ENCODE results near the gene PODN.

The PODN gene

GRCh38 chr1:53112271-53112774, 50.3 kb downstream of the PODN start:
- TF ChIP-seq CTCF (IDR thresholded peaks at IDR 0.05): no peak
- H3K36me3 ChIP-seq (ENCODE audit: control insufficient read depth, insufficient read depth, low read length): no peaks in the 10 kb centered on the region

GRCh38 chr1:53112861-53113260, 50.8 kb downstream of the PODN start:
- Histone ChIP-seq H3K79me2 (no peaks in the 10 kb centered on the region), H3K4me3 (ENCODE audit: low read depth, low read length) (no peak overlapping the region), H3K36me3 (ENCODE audit: control insufficient read depth, insufficient read depth, low read length) (no peaks in the 10 kb centered on the region), H3K27ac (no peak overlapping the region), H3K9me3 (ENCODE audit: control insufficient read depth, low read length) (no peaks in the 10 kb centered on the region), H3K4me1 (no peaks in the 10 kb centered on the region), H2AFZ (no peak overlapping the region), H3K4me2 (ENCODE audit: low read length) (no peak overlapping the region), H3K9ac (no peak overlapping the region), H3K27me3 (ENCODE audit: control insufficient read depth, insufficient read depth, low read length) (no peaks in the 10 kb centered on the region)
- TF ChIP-seq CTCF (IDR thresholded peaks at IDR 0.05): no peak

More at GRCh38 chr1:53112271-53112774, 50.3 kb downstream of the PODN start:
- H3K79me2 ChIP-seq: no peaks in the 10 kb centered on the region
- no peak overlapping the region for H3K4me2 ChIP-seq (ENCODE audit: low read length)
- no peaks in the 10 kb centered on the region for H3K9me3 ChIP-seq (ENCODE audit: control insufficient read depth, low read length)
- no peaks in the 10 kb centered on the region for H3K27me3 ChIP-seq (ENCODE audit: control insufficient read depth, insufficient read depth, low read length)
- no peak overlapping the region for H2AFZ ChIP-seq
- no peak overlapping the region for H3K27ac ChIP-seq
- no peak overlapping the region for H3K9ac ChIP-seq
- H3K4me3 ChIP-seq (ENCODE audit: low read depth, low read length): no peak overlapping the region
- H3K4me1 ChIP-seq: no peaks in the 10 kb centered on the region

- H3K9ac ChIP-seq: no peak overlapping the region
- H3K4me2 ChIP-seq (ENCODE audit: low read length): no peak overlapping the region
- H2AFZ ChIP-seq: no peak overlapping the region
- no peaks in the 10 kb centered on the region for H3K4me1 ChIP-seq
- H3K9me3 ChIP-seq (ENCODE audit: control insufficient read depth, low read length): no peaks in the 10 kb centered on the region
- no peaks in the 10 kb centered on the region for H3K79me2 ChIP-seq
- no peaks in the 10 kb centered on the region for H3K27me3 ChIP-seq (ENCODE audit: control insufficient read depth, insufficient read depth, low read length)
- H3K36me3 ChIP-seq (ENCODE audit: control insufficient read depth, insufficient read depth, low read length): no peaks in the 10 kb centered on the region
- no peak overlapping the region for H3K27ac ChIP-seq
- TF ChIP-seq CTCF (IDR thresholded peaks at IDR 0.05): no peak
- no peak overlapping the region for H3K4me3 ChIP-seq (ENCODE audit: low read depth, low read length)
Measured at GRCh38 chr1:53114090-53114489, 52.1 kb downstream of the PODN start.

GRCh38 chr1:53114581-53115400, 52.8 kb downstream of the PODN start:
- H3K9ac ChIP-seq: no peak overlapping the region

More at GRCh38 chr1:53114581-53115400, 52.8 kb downstream of the PODN start:
- H3K4me1 ChIP-seq: no peaks in the 10 kb centered on the region
- no peak overlapping the region for H3K4me2 ChIP-seq (ENCODE audit: low read length)
- TF ChIP-seq CTCF (IDR thresholded peaks at IDR 0.05): no peak
- no peaks in the 10 kb centered on the region for H3K9me3 ChIP-seq (ENCODE audit: control insufficient read depth, low read length)
- no peak overlapping the region for H3K27ac ChIP-seq
- no peaks in the 10 kb centered on the region for H3K27me3 ChIP-seq (ENCODE audit: control insufficient read depth, insufficient read depth, low read length)
- no peak overlapping the region for H2AFZ ChIP-seq
- H3K36me3 ChIP-seq (ENCODE audit: control insufficient read depth, insufficient read depth, low read length): no peaks in the 10 kb centered on the region
- no peak overlapping the region for H3K4me3 ChIP-seq (ENCODE audit: low read depth, low read length)
- no peaks in the 10 kb centered on the region for H3K79me2 ChIP-seq

Measured in parathyroid adenoma (tissue), 2 donors.